ENCODE results near the gene SYVN1. TPM values are rescaled to one million over a fixed set of nuclear protein-coding genes. Genes with fewer than 3 reads are reported as not detected.
A peak's percentile ranks its signal among the peaks of the same experiment; 100 is the strongest.

The SYVN1 gene
- total RNA-seq, 1 donor from 2014 or later = 14.8 TPM

GRCh38 chr11:65102142-65103095 is 31.9 kb downstream of the SYVN1 start:
- no peak for DNase-seq (ENCODE audit: low read depth)
- TF ChIP-seq, protein P1, sequence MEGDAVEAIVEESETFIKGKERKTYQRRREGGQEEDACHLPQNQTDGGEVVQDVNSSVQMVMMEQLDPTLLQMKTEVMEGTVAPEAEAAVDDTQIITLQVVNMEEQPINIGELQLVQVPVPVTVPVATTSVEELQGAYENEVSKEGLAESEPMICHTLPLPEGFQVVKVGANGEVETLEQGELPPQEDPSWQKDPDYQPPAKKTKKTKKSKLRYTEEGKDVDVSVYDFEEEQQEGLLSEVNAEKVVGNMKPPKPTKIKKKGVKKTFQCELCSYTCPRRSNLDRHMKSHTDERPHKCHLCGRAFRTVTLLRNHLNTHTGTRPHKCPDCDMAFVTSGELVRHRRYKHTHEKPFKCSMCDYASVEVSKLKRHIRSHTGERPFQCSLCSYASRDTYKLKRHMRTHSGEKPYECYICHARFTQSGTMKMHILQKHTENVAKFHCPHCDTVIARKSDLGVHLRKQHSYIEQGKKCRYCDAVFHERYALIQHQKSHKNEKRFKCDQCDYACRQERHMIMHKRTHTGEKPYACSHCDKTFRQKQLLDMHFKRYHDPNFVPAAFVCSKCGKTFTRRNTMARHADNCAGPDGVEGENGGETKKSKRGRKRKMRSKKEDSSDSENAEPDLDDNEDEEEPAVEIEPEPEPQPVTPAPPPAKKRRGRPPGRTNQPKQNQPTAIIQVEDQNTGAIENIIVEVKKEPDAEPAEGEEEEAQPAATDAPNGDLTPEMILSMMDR (conservative IDR thresholded peaks at IDR 0.05; ENCODE audit: low read depth, low read length) = no peak
- H3K4me3 ChIP-seq (ENCODE audit: low read depth, low read length) = no peak overlapping the region

- DNase-seq (ENCODE audit: low read depth) = no peak
- TF ChIP-seq, protein P1 (conservative IDR thresholded peaks at IDR 0.05; ENCODE audit: low read depth, low read length) = peak; percentile 33
- no peak overlapping the region for H3K4me3 ChIP-seq (ENCODE audit: low read depth, low read length)
Observed at GRCh38 chr11:65100674-65101350, 33.5 kb downstream of the SYVN1 start.

GRCh38 chr11:65096926-65097325 is 37.4 kb downstream of the SYVN1 start:
- TF ChIP-seq, protein P1 (conservative IDR thresholded peaks at IDR 0.05; ENCODE audit: low read depth, low read length) = no peak
- peak overlapping the region; percentile 81 for H3K4me3 ChIP-seq (ENCODE audit: low read depth, low read length)

GRCh38 chr11:65095974-65096806 is 38.1 kb downstream of the SYVN1 start, which contains the start of gene VPS51:
Gene VPS51, plus strand, starts transcription at chr11:65096214. Its CDS starts 37 bp downstream, at chr11:65096251.
- H3K4me3 ChIP-seq (ENCODE audit: low read depth, low read length) = peak within 1 kb of the TSS; percentile 81
- DNase-seq (ENCODE audit: low read depth) = no peak
- TF ChIP-seq, protein P1 (conservative IDR thresholded peaks at IDR 0.05; ENCODE audit: low read depth, low read length) = no peak

More at GRCh38 chr11:65096926-65097325, 37.4 kb downstream of the SYVN1 start:
- DNase-seq (ENCODE audit: low read depth) = no peak

- no peak for DNase-seq (ENCODE audit: low read depth)
- peak overlapping the region; percentile 81 for H3K4me3 ChIP-seq (ENCODE audit: low read depth, low read length)
- TF ChIP-seq, protein P1 (conservative IDR thresholded peaks at IDR 0.05; ENCODE audit: low read depth, low read length) = no peak
Observed at GRCh38 chr11:65095427-65095826, 38.9 kb downstream of the SYVN1 start.

DNA sequence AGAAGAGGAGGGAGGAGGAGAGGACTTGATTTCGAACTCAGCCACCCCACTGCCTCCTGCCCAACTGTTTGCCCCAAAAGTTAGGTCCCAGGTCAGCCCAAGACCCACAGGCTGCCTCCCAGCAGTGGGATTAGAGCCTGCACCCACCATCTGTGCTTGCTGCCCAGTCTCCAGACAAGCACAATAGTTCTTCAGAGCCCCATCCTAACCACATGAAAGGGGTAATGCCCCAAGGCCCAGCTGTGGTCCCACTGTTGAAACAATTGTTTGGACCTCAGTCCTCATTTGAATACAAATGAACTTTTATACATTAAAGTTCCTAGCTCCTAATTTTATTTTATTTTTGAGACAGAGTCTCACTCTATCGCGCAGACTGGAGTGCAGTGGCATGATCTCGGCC is 43.7 kb downstream of the SYVN1 start:
- no peak for DNase-seq (ENCODE audit: low read depth)
- TF ChIP-seq, protein P1 (conservative IDR thresholded peaks at IDR 0.05; ENCODE audit: low read depth, low read length) = no peak
- H3K4me3 ChIP-seq (ENCODE audit: low read depth, low read length) = no peak overlapping the region
